ENCODE data around the gene NOP16. TPM values are rescaled to one million over a fixed set of nuclear protein-coding genes. Genes with fewer than 3 reads are reported as not detected.

NOP16 gene, protein sequence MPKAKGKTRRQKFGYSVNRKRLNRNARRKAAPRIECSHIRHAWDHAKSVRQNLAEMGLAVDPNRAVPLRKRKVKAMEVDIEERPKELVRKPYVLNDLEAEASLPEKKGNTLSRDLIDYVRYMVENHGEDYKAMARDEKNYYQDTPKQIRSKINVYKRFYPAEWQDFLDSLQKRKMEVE
- total RNA-seq: 10 to 100 TPM; 21.6 to 43.5 (median 33.9) TPM

DNA sequence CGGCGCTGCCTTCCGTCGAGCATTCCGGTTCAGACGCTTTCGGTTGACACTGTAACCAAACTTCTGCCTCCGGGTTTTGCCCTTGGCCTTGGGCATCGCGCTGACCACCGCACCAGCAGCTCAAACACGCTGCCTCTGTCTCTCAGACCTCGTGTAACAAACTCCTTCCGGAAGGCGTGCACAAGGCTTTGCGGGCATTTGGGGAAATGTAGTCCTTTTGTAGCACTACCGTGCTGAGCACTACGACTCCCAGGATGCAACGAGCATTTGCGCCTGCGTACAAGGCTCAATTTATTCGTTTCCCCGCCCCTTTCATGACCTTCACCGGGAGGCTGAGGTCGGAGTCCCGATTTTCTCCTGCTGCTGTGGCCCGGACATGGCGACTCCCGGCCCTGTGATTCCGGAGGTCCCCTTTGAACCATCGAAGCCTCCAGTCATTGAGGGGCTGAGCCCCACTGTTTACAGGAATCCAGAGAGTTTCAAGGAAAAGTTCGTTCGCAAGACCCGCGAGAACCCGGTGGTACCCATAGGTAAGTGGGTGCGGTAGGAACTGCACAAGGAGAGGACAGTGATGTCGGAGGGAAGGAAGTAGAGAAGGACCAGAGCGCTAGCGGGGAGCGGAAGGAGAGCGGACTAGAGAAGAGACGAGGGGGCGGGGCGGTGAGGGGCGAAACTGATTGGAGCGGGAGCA is at the start of gene NOP16, which contains the start of gene HIGD2A:
TSS of gene NOP16 (minus strand) at position 155 of the 691 bp plus-strand sequence. CDS start at position 96, 59 bp downstream.
TSS of gene HIGD2A (plus strand) at position 308 of the 691 bp plus-strand sequence. CDS start at position 377, 69 bp downstream.
- H3K9me3 ChIP-seq: no peaks in the 10 kb centered on the region
- peaks cover 31 to 35% of the 10 kb centered on the region in 2 donors for H3K4me1 ChIP-seq
- H3K27ac ChIP-seq: peak within 1 kb of the TSS; percentile 92 to 98 (median 96)
- intact Hi-C loops (cut with DNase I; ENCODE audit: low total_unique reads): loop anchor here (1.0 to 10.0 kb wide), 8 partner anchors 18 to 1156 kb away; partner anchors contain the start of genes CLTB, FAF2, KIAA1191 and RNF44
- peaks cover 0 to 61% of the 10 kb centered on the region in 2 donors for H3K36me3 ChIP-seq
- in situ Hi-C loops (cut with MboI; ENCODE audit: low sequenced_read_pairs in 4 of 4): no loop called here
- H3K27me3 ChIP-seq: no peaks in the 10 kb centered on the region
- TF ChIP-seq POLR2A (IDR thresholded peaks at IDR 0.05): peak; percentile 92 to 93
- TF ChIP-seq, protein P1, sequence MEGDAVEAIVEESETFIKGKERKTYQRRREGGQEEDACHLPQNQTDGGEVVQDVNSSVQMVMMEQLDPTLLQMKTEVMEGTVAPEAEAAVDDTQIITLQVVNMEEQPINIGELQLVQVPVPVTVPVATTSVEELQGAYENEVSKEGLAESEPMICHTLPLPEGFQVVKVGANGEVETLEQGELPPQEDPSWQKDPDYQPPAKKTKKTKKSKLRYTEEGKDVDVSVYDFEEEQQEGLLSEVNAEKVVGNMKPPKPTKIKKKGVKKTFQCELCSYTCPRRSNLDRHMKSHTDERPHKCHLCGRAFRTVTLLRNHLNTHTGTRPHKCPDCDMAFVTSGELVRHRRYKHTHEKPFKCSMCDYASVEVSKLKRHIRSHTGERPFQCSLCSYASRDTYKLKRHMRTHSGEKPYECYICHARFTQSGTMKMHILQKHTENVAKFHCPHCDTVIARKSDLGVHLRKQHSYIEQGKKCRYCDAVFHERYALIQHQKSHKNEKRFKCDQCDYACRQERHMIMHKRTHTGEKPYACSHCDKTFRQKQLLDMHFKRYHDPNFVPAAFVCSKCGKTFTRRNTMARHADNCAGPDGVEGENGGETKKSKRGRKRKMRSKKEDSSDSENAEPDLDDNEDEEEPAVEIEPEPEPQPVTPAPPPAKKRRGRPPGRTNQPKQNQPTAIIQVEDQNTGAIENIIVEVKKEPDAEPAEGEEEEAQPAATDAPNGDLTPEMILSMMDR (IDR thresholded peaks at IDR 0.05 in 4 of 5, conservative IDR thresholded peaks at IDR 0.05 in 1 of 5): peak in 2 of 5 experiments; percentile 6 to 21
- peak; percentile 91 to 92 for ATAC-seq
- peak within 1 kb of the TSS; percentile 76 to 95 (median 86) for H3K4me3 ChIP-seq
- DNase-seq: peak; percentile 99

DNA sequence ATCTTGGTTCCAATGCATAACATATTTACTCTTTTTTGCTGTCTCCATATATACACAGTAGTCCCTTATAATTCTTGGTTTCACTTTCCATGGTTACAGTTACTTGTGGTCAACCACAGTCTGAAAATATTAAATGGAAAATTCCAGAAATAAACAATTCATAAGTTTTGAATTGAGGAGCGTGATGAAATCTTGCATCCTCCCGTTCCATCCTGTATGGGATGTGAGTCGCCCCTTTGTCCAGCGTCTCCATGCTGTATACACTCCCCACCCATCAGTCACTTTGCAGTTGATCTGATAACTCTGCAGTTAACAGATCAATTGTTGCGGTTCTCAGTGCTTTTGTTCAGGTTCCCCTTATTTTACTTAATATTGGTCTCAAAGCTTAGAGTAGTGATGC is 48.3 kb upstream of the NOP16 start:
- DNase-seq (no peak), ATAC-seq (no peak)
- Histone ChIP-seq H3K27me3 (peaks cover 0 to 3% (median 2%) of the 10 kb centered on the region in 3 donors), H3K4me1 (no peaks in the 10 kb centered on the region), H3K4me3 (no peak overlapping the region), H3K36me3 (no peaks in the 10 kb centered on the region), H3K27ac (peak overlapping the region in 1 of 4 donors; percentile 3), H3K9me3 (no peaks in the 10 kb centered on the region)
- intact Hi-C loops (cut with DNase I; ENCODE audit: low total_unique reads): no loop called here
- no peak for TF ChIP-seq POLR2A (IDR thresholded peaks at IDR 0.05)
- TF ChIP-seq, protein P1 (IDR thresholded peaks at IDR 0.05 in 4 of 5, conservative IDR thresholded peaks at IDR 0.05 in 1 of 5): no peak
- in situ Hi-C loops (cut with MboI; ENCODE audit: low sequenced_read_pairs in 4 of 4): loop anchor here in 1 of 4 donors (25.0 kb wide), 1 partner anchor 101 kb away; the partner anchor contains the start of genes CDHR2 and RNF44

DNA sequence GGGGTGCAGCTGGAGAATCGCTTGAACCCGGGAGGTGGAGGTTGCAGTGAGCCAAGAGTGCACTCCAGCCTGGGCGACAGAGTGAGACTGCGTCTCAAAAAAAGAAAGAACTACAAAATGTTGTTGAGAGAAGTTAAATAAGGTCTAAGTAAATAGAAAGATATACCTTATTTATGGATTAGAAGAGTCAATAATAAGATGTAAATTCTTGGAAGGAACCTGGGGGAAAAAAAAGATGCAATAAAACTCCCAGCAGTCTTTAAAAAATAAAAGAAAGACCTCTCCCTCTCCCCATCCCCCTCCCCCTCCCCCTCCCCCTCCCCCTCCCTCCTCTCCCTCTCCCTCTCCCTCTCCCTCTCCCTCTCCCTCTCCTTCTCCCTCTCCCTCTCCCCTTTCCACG is 44.3 kb upstream of the NOP16 start:
- Histone ChIP-seq H3K36me3 (no peaks in the 10 kb centered on the region), H3K27me3 (peaks cover 0 to 2% (median 0%) of the 10 kb centered on the region in 3 donors), H3K4me1 (no peaks in the 10 kb centered on the region), H3K9me3 (no peaks in the 10 kb centered on the region), H3K4me3 (no peak overlapping the region), H3K27ac (no peak overlapping the region)
- intact Hi-C loops (cut with DNase I; ENCODE audit: low total_unique reads) (no loop called here), in situ Hi-C loops (cut with MboI; ENCODE audit: low sequenced_read_pairs in 4 of 4) (loop anchor here in 1 of 4 donors (25.0 kb wide), 1 partner anchor 105 kb away; the partner anchor contains the start of genes CDHR2 and RNF44)
- no peak for DNase-seq
- no peak for ATAC-seq
- no peak for TF ChIP-seq POLR2A (IDR thresholded peaks at IDR 0.05)
- TF ChIP-seq, protein P1 (IDR thresholded peaks at IDR 0.05 in 4 of 5, conservative IDR thresholded peaks at IDR 0.05 in 1 of 5): no peak

DNA sequence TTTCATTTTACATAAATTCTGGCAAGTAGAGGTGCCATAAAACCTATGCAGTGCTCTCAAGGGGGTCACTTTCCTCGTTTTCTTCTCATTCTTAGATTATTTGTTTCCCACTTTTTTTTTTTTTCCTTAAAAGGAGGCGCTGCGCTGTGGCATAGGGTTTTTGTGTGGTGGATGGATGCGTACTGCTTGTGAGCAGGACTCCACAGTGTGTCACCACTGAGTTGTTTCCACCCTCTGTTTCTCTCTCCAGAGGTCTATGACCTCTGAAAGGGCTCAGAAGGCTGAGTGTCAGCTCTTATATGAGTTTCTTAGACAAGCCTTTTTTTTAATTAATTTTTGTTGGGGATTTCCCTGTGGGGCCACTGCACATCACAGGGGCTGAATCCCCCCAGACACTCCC is 41.6 kb upstream of the NOP16 start:
- no peak for TF ChIP-seq POLR2A (IDR thresholded peaks at IDR 0.05)
- TF ChIP-seq, protein P1 (IDR thresholded peaks at IDR 0.05 in 4 of 5, conservative IDR thresholded peaks at IDR 0.05 in 1 of 5): no peak
- intact Hi-C loops (cut with DNase I; ENCODE audit: low total_unique reads) (no loop called here), in situ Hi-C loops (cut with MboI; ENCODE audit: low sequenced_read_pairs in 4 of 4) (loop anchor here in 1 of 4 donors (25.0 kb wide), 1 partner anchor 107 kb away; the partner anchor contains the start of genes CDHR2 and RNF44)
- Histone ChIP-seq H3K4me1 (no peaks in the 10 kb centered on the region), H3K9me3 (no peaks in the 10 kb centered on the region), H3K36me3 (no peaks in the 10 kb centered on the region), H3K27me3 (no peaks in the 10 kb centered on the region), H3K27ac (no peak overlapping the region), H3K4me3 (no peak overlapping the region)
- DNase-seq (no peak), ATAC-seq (no peak)

Measured in gastrocnemius medialis (tissue), 4 donors.